Right lobe of liver (tissue), 4 donors: ENCODE data around the gene SH2D7.

Experiments used
- POLR2A ChIP-seq: fragments of 450-650 bp; IDR thresholded peaks from one replicate; pipeline ENCODE4 v1.6.1; 2017; ENCODE audit warnings: antibody characterized with exemption, mild to moderate bottlenecking
- TF ChIP-seq, protein P1 (sequence below), 4 donors: fragments of 200-600 bp in 3 of 4; fragments of 450-650 bp in 1 of 4; IDR thresholded peaks; one replicate each; pipeline versions ENCODE4 v1.5.1 to v1.8.0; 2016 to 2022; ENCODE audit warnings: antibody characterized with exemption in 4 of 4, mild to moderate bottlenecking in 2 of 4
- donor health status: DM: no; HTN: no; CAD: no.
- donor health status: DM: no; HTN: no; CAD: no.
- donor health status: DM: no; HTN: yes; CAD: no.

GRCh38 chr15:78082743-78083110, 9.6 kb upstream of the SH2D7 start:
- TF ChIP-seq, protein P1, sequence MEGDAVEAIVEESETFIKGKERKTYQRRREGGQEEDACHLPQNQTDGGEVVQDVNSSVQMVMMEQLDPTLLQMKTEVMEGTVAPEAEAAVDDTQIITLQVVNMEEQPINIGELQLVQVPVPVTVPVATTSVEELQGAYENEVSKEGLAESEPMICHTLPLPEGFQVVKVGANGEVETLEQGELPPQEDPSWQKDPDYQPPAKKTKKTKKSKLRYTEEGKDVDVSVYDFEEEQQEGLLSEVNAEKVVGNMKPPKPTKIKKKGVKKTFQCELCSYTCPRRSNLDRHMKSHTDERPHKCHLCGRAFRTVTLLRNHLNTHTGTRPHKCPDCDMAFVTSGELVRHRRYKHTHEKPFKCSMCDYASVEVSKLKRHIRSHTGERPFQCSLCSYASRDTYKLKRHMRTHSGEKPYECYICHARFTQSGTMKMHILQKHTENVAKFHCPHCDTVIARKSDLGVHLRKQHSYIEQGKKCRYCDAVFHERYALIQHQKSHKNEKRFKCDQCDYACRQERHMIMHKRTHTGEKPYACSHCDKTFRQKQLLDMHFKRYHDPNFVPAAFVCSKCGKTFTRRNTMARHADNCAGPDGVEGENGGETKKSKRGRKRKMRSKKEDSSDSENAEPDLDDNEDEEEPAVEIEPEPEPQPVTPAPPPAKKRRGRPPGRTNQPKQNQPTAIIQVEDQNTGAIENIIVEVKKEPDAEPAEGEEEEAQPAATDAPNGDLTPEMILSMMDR (IDR thresholded peaks at IDR 0.05), result no peak
- TF ChIP-seq POLR2A, result no peak
